Measurements from ENCODE around the gene FAM13C. TPM values are rescaled to one million over a fixed set of nuclear protein-coding genes. Genes with fewer than 3 reads are reported as not detected.
A peak's percentile ranks its signal among the peaks of the same experiment; 100 is the strongest.

Gene FAM13C
- total and polyA plus RNA-seq, 2 experiments from 2014 or later = 7.2 to 13.4 TPM

DNA sequence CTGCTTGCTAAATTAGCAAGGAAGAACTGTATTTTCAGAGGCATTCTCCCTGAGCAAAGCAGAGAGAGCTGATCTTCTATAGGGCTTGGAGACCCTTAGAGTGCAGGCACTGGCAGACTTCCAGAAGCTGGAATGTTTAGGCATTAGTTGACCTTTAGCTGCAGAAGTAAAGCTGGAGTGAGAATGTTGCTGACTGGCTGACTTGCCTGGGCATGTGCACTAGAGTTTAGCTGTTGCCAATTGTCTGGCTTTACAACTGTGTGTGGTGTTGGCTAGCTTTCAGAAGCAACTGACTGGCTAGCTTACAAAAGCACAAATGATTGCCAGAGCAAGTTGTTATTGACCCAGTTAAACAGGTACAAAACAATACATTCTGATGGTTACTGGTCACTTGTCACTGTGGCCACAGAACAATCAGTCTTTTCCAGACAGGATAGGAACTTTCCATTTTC, 25.1 kb downstream of the FAM13C start:
- H3K27me3 ChIP-seq = no peaks in the 10 kb centered on the region
- DNase-seq (ENCODE audit: low read depth in 1 of 2, low spot score in 1 of 2) = peak; percentile 71 to 89
- H3K4me3 ChIP-seq = no peak overlapping the region
- peak overlapping the region; percentile 72 for H3K27ac ChIP-seq
- H3K9me3 ChIP-seq (ENCODE audit: low read depth) = no peaks in the 10 kb centered on the region
- no peaks in the 10 kb centered on the region for H3K36me3 ChIP-seq
- H3K4me1 ChIP-seq (ENCODE audit: low read depth) = peaks cover 15% of the 10 kb centered on the region
- TF ChIP-seq, protein P1, sequence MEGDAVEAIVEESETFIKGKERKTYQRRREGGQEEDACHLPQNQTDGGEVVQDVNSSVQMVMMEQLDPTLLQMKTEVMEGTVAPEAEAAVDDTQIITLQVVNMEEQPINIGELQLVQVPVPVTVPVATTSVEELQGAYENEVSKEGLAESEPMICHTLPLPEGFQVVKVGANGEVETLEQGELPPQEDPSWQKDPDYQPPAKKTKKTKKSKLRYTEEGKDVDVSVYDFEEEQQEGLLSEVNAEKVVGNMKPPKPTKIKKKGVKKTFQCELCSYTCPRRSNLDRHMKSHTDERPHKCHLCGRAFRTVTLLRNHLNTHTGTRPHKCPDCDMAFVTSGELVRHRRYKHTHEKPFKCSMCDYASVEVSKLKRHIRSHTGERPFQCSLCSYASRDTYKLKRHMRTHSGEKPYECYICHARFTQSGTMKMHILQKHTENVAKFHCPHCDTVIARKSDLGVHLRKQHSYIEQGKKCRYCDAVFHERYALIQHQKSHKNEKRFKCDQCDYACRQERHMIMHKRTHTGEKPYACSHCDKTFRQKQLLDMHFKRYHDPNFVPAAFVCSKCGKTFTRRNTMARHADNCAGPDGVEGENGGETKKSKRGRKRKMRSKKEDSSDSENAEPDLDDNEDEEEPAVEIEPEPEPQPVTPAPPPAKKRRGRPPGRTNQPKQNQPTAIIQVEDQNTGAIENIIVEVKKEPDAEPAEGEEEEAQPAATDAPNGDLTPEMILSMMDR (IDR thresholded peaks at IDR 0.05; ENCODE audit: low read depth, low read length) = no peak

DNA sequence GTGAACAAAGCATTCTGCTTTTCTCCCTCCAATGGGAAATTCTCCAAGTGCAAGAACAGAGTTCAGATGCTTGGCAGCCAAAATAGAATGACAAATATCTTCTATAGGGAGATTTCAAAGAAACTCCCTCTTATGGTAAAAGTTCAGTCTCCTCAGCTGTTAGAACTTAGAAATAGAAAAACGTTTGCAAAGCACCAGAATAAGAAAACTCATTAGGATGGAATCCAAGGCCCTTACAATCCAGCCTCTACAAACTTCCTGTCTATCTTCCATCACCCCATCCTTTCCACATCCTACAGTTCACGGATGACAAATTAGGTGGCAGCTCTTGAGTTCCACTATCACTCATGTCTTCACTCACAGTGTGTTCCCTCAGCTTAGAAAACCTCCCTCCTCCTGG, 25.7 kb downstream of the FAM13C start:
- Histone ChIP-seq H3K4me1 (ENCODE audit: low read depth) (peaks cover 15% of the 10 kb centered on the region), H3K27me3 (no peaks in the 10 kb centered on the region), H3K4me3 (no peak overlapping the region), H3K9me3 (ENCODE audit: low read depth) (no peaks in the 10 kb centered on the region), H3K36me3 (no peaks in the 10 kb centered on the region), H3K27ac (peak overlapping the region; percentile 72)
- TF ChIP-seq, protein P1 (IDR thresholded peaks at IDR 0.05; ENCODE audit: low read depth, low read length) = no peak
- peak; percentile 35 to 52 for DNase-seq (ENCODE audit: low read depth in 1 of 2, low spot score in 1 of 2)

DNA sequence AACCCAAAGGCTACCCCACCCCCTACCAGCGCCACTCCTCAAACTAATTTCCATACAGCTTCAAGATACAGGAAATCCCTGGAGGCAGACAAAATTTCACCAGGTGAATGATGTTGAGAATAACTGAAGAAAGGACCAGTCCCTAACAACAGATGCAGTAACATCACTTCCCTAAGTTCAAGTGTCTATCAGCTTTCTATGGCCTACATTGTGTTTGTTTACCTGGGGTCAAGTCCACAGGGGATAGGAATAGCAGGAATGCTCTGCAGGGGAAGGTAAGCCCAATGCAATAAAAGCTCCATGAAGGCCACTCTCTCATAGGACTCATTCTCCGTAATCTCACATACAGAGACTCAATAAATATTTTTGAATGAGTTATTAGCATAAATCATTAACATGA, 26.9 kb downstream of the FAM13C start:
- Histone ChIP-seq H3K36me3 (no peaks in the 10 kb centered on the region), H3K9me3 (ENCODE audit: low read depth) (no peaks in the 10 kb centered on the region), H3K4me1 (ENCODE audit: low read depth) (peaks cover 15% of the 10 kb centered on the region), H3K4me3 (no peak overlapping the region), H3K27me3 (no peaks in the 10 kb centered on the region), H3K27ac (peak overlapping the region; percentile 72)
- TF ChIP-seq, protein P1 (IDR thresholded peaks at IDR 0.05; ENCODE audit: low read depth, low read length) = no peak
- DNase-seq (ENCODE audit: low read depth in 1 of 2, low spot score in 1 of 2) = no peak

DNA sequence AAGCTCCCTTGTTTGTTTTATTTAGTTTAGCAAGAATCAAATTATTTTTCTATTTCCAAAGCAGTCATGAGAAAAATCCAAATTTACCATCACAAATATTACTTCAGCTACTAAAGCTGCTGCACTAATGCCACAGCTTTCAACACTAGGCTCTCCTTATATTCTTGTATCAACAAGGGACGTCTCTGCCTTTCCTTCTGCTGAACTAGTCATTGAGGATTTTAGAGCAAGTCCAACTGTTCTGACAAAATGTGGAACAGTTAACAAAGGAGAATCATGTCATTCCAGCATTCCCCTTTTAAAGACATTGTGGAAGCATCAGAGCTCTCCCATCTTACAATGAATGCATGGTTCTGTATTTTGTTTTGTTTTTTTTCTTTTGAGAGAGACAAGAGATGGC, 28.6 kb downstream of the FAM13C start:
- DNase-seq (ENCODE audit: low read depth in 1 of 2, low spot score in 1 of 2) = no peak
- TF ChIP-seq, protein P1 (IDR thresholded peaks at IDR 0.05; ENCODE audit: low read depth, low read length) = no peak
- no peak overlapping the region for H3K4me3 ChIP-seq
- H3K4me1 ChIP-seq (ENCODE audit: low read depth) = peaks cover 15% of the 10 kb centered on the region
- H3K27ac ChIP-seq = no peak overlapping the region
- H3K36me3 ChIP-seq = no peaks in the 10 kb centered on the region
- H3K27me3 ChIP-seq = no peaks in the 10 kb centered on the region
- H3K9me3 ChIP-seq (ENCODE audit: low read depth) = no peaks in the 10 kb centered on the region

DNA sequence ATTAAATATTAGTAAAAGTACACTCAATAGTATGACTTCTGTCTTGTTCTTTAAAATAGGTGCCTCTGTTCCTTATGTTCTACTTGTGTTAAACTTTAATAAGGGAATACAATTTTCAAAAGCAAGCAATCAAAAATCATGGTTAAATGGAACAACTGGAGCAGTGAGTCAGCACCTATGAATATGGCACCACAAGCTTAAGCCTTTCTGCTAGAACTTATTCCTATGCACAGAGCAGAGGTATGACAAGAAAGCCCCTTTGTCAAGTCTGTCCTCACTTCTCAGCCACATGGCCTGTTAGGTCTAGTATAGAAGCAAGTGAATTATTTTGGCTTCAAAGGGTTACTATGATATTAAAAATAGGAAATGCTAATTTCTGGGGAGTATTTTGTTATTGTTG, 29.8 kb downstream of the FAM13C start:
- peaks cover 15% of the 10 kb centered on the region for H3K4me1 ChIP-seq (ENCODE audit: low read depth)
- no peaks in the 10 kb centered on the region for H3K27me3 ChIP-seq

More for the DNA sequence above, 29.8 kb downstream of the FAM13C start:
- TF ChIP-seq, protein P1 (IDR thresholded peaks at IDR 0.05; ENCODE audit: low read depth, low read length) = no peak
- Histone ChIP-seq H3K4me3 (no peak overlapping the region), H3K36me3 (no peaks in the 10 kb centered on the region), H3K27ac (no peak overlapping the region), H3K9me3 (ENCODE audit: low read depth) (no peaks in the 10 kb centered on the region)
- DNase-seq (ENCODE audit: low read depth in 1 of 2, low spot score in 1 of 2) = no peak
